H9 (cell line): ENCODE measurements around the gene BICRAL. TPM values are rescaled to one million over a fixed set of nuclear protein-coding genes. Genes with fewer than 3 reads are reported as not detected.
"Not testable (repeated sequence)": the region's sequence is repeated elsewhere in the genome, so short reads cannot be mapped to it uniquely, and the experiment has no call there.

Experiments used
- DNase-seq: peaks from one replicate; pipeline ENCODE4 v3.0.0-alpha.2; 2017
- H2AFZ ChIP-seq: one replicate; pipeline ENCODE4 v1.6.1; 2013; ENCODE audit warnings: mild to moderate bottlenecking, low read length, control low read depth, moderate library complexity
- H2AK5ac ChIP-seq: 2 replicates; pipeline ENCODE4 v1.6.1; 2013; ENCODE audit warnings: low read length, control low read depth, mixed read lengths; ENCODE audit not compliant: insufficient read length
- H2BK120ac ChIP-seq: one replicate; pipeline ENCODE4 v1.6.1; 2013; ENCODE audit warnings: low read depth, mild to moderate bottlenecking, low read length, control low read depth, inconsistent platforms; ENCODE audit not compliant: poor library complexity, severe bottlenecking
- H2BK12ac ChIP-seq: 2 replicates; pipeline ENCODE4 v1.6.1; 2013; ENCODE audit warnings: low read length, control low read depth, mixed read lengths, low read depth; ENCODE audit not compliant: insufficient read length
- H2BK15ac ChIP-seq: 2 replicates; pipeline ENCODE4 v1.6.1; 2013; ENCODE audit warnings: low read depth, low read length, control low read depth
- H2BK20ac ChIP-seq: one replicate; pipeline ENCODE4 v1.6.1; 2013; ENCODE audit warnings: low read depth, mild to moderate bottlenecking, low read length, control low read depth, inconsistent platforms; ENCODE audit not compliant: poor library complexity, severe bottlenecking
- H2BK5ac ChIP-seq: 2 replicates; pipeline ENCODE4 v1.6.1; 2013; ENCODE audit warnings: low read length, control low read depth, mixed read lengths; ENCODE audit not compliant: insufficient read length
- H3K14ac ChIP-seq: 2 replicates; pipeline ENCODE4 v1.6.1; 2013; ENCODE audit warnings: low read length, control low read depth; ENCODE audit not compliant: insufficient read depth
- H3K18ac ChIP-seq: 2 replicates; pipeline ENCODE4 v1.6.1; 2013; ENCODE audit warnings: low read depth, mild to moderate bottlenecking, mixed read lengths, low read length, control low read depth; ENCODE audit not compliant: insufficient read length
- H3K23ac ChIP-seq: 2 replicates; pipeline ENCODE4 v1.6.1; 2013; ENCODE audit warnings: low read length, control low read depth, mixed read lengths, low read depth; ENCODE audit not compliant: insufficient read length
- H3K23me2 ChIP-seq: 2 replicates; pipeline ENCODE4 v1.6.1; 2013; ENCODE audit warnings: low read depth, mild to moderate bottlenecking, mixed read lengths, low read length, control low read depth; ENCODE audit not compliant: insufficient read length, poor library complexity, severe bottlenecking
- H3K27ac ChIP-seq: 2 replicates; pipeline ENCODE4 v1.5.1; 2013; ENCODE audit warnings: low read length, control low read depth, mixed read lengths, low read depth; ENCODE audit not compliant: insufficient read length
- H3K27me3 ChIP-seq: 2 replicates; pipeline ENCODE4 v1.6.1; 2013; ENCODE audit warnings: low read length, control low read depth, inconsistent platforms; ENCODE audit not compliant: insufficient read depth
- H3K4ac ChIP-seq: 2 replicates; pipeline ENCODE4 v1.6.1; 2013; ENCODE audit warnings: low read depth, mild to moderate bottlenecking, control low read depth, inconsistent platforms, low read length, moderate library complexity
- H3K4me1 ChIP-seq: 2 replicates; pipeline ENCODE4 v1.6.1; 2013; ENCODE audit warnings: low read length, control low read depth, inconsistent platforms; ENCODE audit not compliant: insufficient read depth
- H3K4me2 ChIP-seq: 2 replicates; pipeline ENCODE4 v1.6.1; 2013; ENCODE audit warnings: low read length, control low read depth, mixed read lengths; ENCODE audit not compliant: insufficient read length, insufficient read depth
- H3K56ac ChIP-seq: 2 replicates; pipeline ENCODE4 v1.6.1; 2013; ENCODE audit warnings: low read depth, mild to moderate bottlenecking, mixed read lengths, low read length, control low read depth; ENCODE audit not compliant: insufficient read length
- H3K79me1 ChIP-seq: 2 replicates; pipeline ENCODE4 v1.6.1; 2013; ENCODE audit warnings: low read depth, mild to moderate bottlenecking, moderate library complexity, low read length, control low read depth, inconsistent platforms; ENCODE audit not compliant: insufficient read depth, poor library complexity, severe bottlenecking
- H3K79me2 ChIP-seq: 2 replicates; pipeline ENCODE4 v1.6.1; 2013; ENCODE audit warnings: low read length, control low read depth, inconsistent platforms; ENCODE audit not compliant: insufficient read depth
- H3K9ac ChIP-seq: 2 replicates; pipeline ENCODE4 v1.6.1; 2013; ENCODE audit warnings: low read length, control low read depth, mixed read lengths; ENCODE audit not compliant: insufficient read length; ENCODE audit errors: extremely low read depth
- H3K9me3 ChIP-seq: one replicate; pipeline ENCODE4 v1.6.1; 2013; ENCODE audit warnings: low read depth, low read length, inconsistent platforms; ENCODE audit not compliant: control insufficient read depth
- H3T11ph ChIP-seq: one replicate; pipeline ENCODE4 v1.6.1; 2013; ENCODE audit warnings: mild to moderate bottlenecking, low read length, control low read depth, inconsistent platforms
- H4K20me1 ChIP-seq: one replicate; pipeline ENCODE4 v1.6.1; 2013; ENCODE audit not compliant: control insufficient read depth, insufficient read length, insufficient read depth
- H4K5ac ChIP-seq: 2 replicates; pipeline ENCODE4 v1.6.1; 2013; ENCODE audit warnings: low read depth, mild to moderate bottlenecking, mixed read lengths, low read length, control low read depth; ENCODE audit not compliant: insufficient read length
- H4K8ac ChIP-seq: replicated peaks from 2 replicates; pipeline ENCODE4 v1.6.1; 2013; ENCODE audit warnings: low read length, control low read depth, mixed read lengths, low read depth; ENCODE audit not compliant: insufficient read length
- H4K91ac ChIP-seq: 2 replicates; pipeline ENCODE4 v1.6.1; 2013; ENCODE audit warnings: low read depth, mild to moderate bottlenecking, moderate library complexity, mixed read lengths, low read length, control low read depth; ENCODE audit not compliant: insufficient read length
- H3K27ac Mint-ChIP-seq, 3 experiments: 2 replicates in 2 of 3; 3 replicates in 1 of 3; pipeline ENCODE4 v1.8.0; 2020 to 2021; ENCODE audit warnings: mixed read lengths in 3 of 3, mild to moderate bottlenecking in 1 of 3, moderate library complexity in 1 of 3
- H3K27me3 Mint-ChIP-seq: 2 replicates; pipeline ENCODE4 v1.8.0; 2021; ENCODE audit warnings: low read depth, mild to moderate bottlenecking, moderate library complexity, mixed read lengths
- H3K36me3 Mint-ChIP-seq, 3 experiments: 2 replicates in 2 of 3; 3 replicates in 1 of 3; pipeline ENCODE4 v1.8.0; 2020 to 2021; ENCODE audit warnings: low read depth in 3 of 3, mixed read lengths in 3 of 3; ENCODE audit not compliant: insufficient read depth in 1 of 3
- H3K4me1 Mint-ChIP-seq, 2 experiments: 2 replicates each; pipeline ENCODE4 v1.8.0; 2020; ENCODE audit warnings: mixed read lengths in 2 of 2
- H3K4me3 Mint-ChIP-seq, 2 experiments: 2 replicates in 1 of 2; 3 replicates in 1 of 2; pipeline ENCODE4 v1.8.0; 2020 to 2021; ENCODE audit warnings: mild to moderate bottlenecking in 2 of 2, mixed read lengths in 2 of 2, moderate library complexity in 1 of 2
- H3K9me3 Mint-ChIP-seq, 2 experiments: 2 replicates in 1 of 2; 3 replicates in 1 of 2; pipeline ENCODE4 v1.8.0; 2020; ENCODE audit warnings: mild to moderate bottlenecking in 2 of 2, mixed read lengths in 2 of 2, moderate library complexity in 1 of 2
- CTCF ChIP-seq: fragments of 200-600 bp; sonication (generic); conservative IDR thresholded peaks from 3 replicates; pipeline ENCODE4 v1.8.0; 2021; ENCODE audit warnings: antibody characterized with exemption, mild to moderate bottlenecking
- WGBS: extraction: QIAGEN DNeasy Blood & Tissue Kit; methylation state at CpG from one replicate; pipeline ENCODE4 v1.1.7; 2013; ENCODE audit warnings: missing lambda C conversion rate, low lambda C conversion rate, mixed read lengths; ENCODE audit not compliant: insufficient read length; ENCODE audit errors: extremely low coverage; 5-methylcytosine and 5-hydroxymethylcytosine counted together
- total RNA-seq: library from RNA; stranded (reverse); gene quantifications from 2 replicates; pipeline ENCODE4 v1.2.1, GENCODE V29; 2021

Gene BICRAL
- total RNA-seq, 1 experiment from 2014 or later, result 9.8 TPM

- H2BK5ac ChIP-seq, result no peak overlapping the region
- H3T11ph ChIP-seq, result no peak overlapping the region
- no peak for DNase-seq
- TF ChIP-seq CTCF, result no peak
- no peaks in the 10 kb centered on the region for H3K79me1 ChIP-seq
- no peak overlapping the region for H2BK20ac ChIP-seq
- H3K9me3 ChIP-seq, result no peaks in the 10 kb centered on the region
- H3K18ac ChIP-seq, result no peak overlapping the region
- H3K4me2 ChIP-seq, result no peak overlapping the region
- H3K27ac ChIP-seq, result no peak overlapping the region
- no peaks in the 10 kb centered on the region for H3K36me3 Mint-ChIP-seq
- H3K9ac ChIP-seq, result no peak overlapping the region
- H3K27me3 ChIP-seq, result no peaks in the 10 kb centered on the region
- no peaks in the 10 kb centered on the region for H3K9me3 Mint-ChIP-seq
- WGBS, result no CpG with 5 or more reads among the region's 7 CpGs
- no peak overlapping the region for H2AFZ ChIP-seq
- H3K4ac ChIP-seq, result no peak overlapping the region
- no peaks in the 10 kb centered on the region for H3K79me2 ChIP-seq
- H3K4me1 ChIP-seq, result no peaks in the 10 kb centered on the region
- H3K14ac ChIP-seq, result no peak overlapping the region
- H3K27me3 Mint-ChIP-seq, result no peaks in the 10 kb centered on the region
- H3K23ac ChIP-seq, result no peak overlapping the region
- no peaks in the 10 kb centered on the region for H3K23me2 ChIP-seq
- no peak overlapping the region for H2AK5ac ChIP-seq
- H3K4me1 Mint-ChIP-seq, result no peaks in the 10 kb centered on the region; a peak in 1 of 4 replicates
- H3K27ac Mint-ChIP-seq, result peak overlapping the region in 2 of 3 experiments; percentile 5 to 74; a peak in 1 of 7 replicates
- H3K4me3 Mint-ChIP-seq, result no peak overlapping the region
- no peak overlapping the region for H4K91ac ChIP-seq
- H2BK15ac ChIP-seq, result no peak overlapping the region
- H3K56ac ChIP-seq, result no peak overlapping the region
- H4K8ac ChIP-seq, result no peak overlapping the region
- no peaks in the 10 kb centered on the region for H4K20me1 ChIP-seq
- H2BK12ac ChIP-seq, result no peak overlapping the region
- no peak overlapping the region for H2BK120ac ChIP-seq
- no peak overlapping the region for H4K5ac ChIP-seq
Measured at GRCh38 chr6:42805297-42805861, 23.5 kb downstream of the BICRAL start.

GRCh38 chr6:42806359-42806758 is 24.5 kb downstream of the BICRAL start:
- H2AK5ac ChIP-seq, H3K9ac ChIP-seq, H3K79me1 ChIP-seq, H3T11ph ChIP-seq, H3K14ac ChIP-seq, H2BK20ac ChIP-seq, H3K18ac ChIP-seq, H3K27me3 ChIP-seq, H3K9me3 Mint-ChIP-seq, H4K91ac ChIP-seq, H2BK120ac ChIP-seq, H3K56ac ChIP-seq, H3K9me3 ChIP-seq, H2BK15ac ChIP-seq, H3K4me2 ChIP-seq, H3K36me3 Mint-ChIP-seq, H4K20me1 ChIP-seq, H2BK5ac ChIP-seq, H3K4me3 Mint-ChIP-seq, H3K23ac ChIP-seq, H3K27me3 Mint-ChIP-seq, H2AFZ ChIP-seq, H3K27ac Mint-ChIP-seq, H4K8ac ChIP-seq, H3K4ac ChIP-seq, H3K27ac ChIP-seq, H2BK12ac ChIP-seq, H3K79me2 ChIP-seq, H4K5ac ChIP-seq, DNase-seq, H3K4me1 Mint-ChIP-seq, H3K23me2 ChIP-seq, H3K4me1 ChIP-seq: not testable (repeated sequence)
- no CpG with 5 or more reads among the region's 7 CpGs for WGBS
